Suprapubic skin (tissue), 3 donors: ENCODE results near the gene PPME1.

ENCODE experiments used
- CTCF ChIP-seq, 2 donors: fragments of 200-600 bp in 1 of 2; fragments of 450-650 bp in 1 of 2; sonication (generic) in 1 of 2; IDR thresholded peaks; one replicate each; pipeline ENCODE4 v1.5.1; 2016 to 2019; ENCODE audit warnings: antibody characterized with exemption in 2 of 2, mild to moderate bottlenecking in 1 of 2, moderate library complexity in 1 of 2
- POLR2A ChIP-seq, 2 donors: fragments of 450-650 bp; IDR thresholded peaks; one replicate each; pipeline ENCODE4 v1.6.1; 2017; ENCODE audit warnings: antibody characterized with exemption in 2 of 2, mild to moderate bottlenecking in 2 of 2, moderate library complexity in 2 of 2

GRCh38 chr11:74208507-74208906 lies 37.4 kb downstream of the PPME1 start:
- TF ChIP-seq CTCF (IDR thresholded peaks at IDR 0.05) (no peak), POLR2A (IDR thresholded peaks at IDR 0.05) (no peak)
